DND-41 (cell line): ENCODE measurements around the gene WNK2.

Experiments
- ATAC-seq: fragments of 200-7000 bp; cut with Tn5 transposase; 3 replicates; pipeline ENCODE4 v1.9.1; 2021; ENCODE audit warnings: low read depth; ENCODE audit not compliant: insufficient read depth
- DNase-seq: peaks from one replicate; pipeline ENCODE4 v3.0.0-alpha.2; 2020
- H2AFZ ChIP-seq: 2 replicates; pipeline ENCODE4 v1.6.0; 2012; ENCODE audit warnings: low read depth, low read length
- H3K27ac ChIP-seq: 2 replicates; pipeline ENCODE4 v1.5.1; 2012; ENCODE audit warnings: low read length, inconsistent platforms
- H3K27me3 ChIP-seq: fragments of 200-600 bp; sonication (generic); 2 replicates; pipeline ENCODE4 v1.6.0; 2012; ENCODE audit warnings: low read length, mild to moderate bottlenecking, inconsistent platforms; ENCODE audit not compliant: insufficient read depth, poor library complexity
- H3K36me3 ChIP-seq: 2 replicates; pipeline ENCODE4 v1.5.1; 2012; ENCODE audit warnings: low read length, inconsistent platforms; ENCODE audit not compliant: insufficient read depth
- H3K4me1 ChIP-seq: 2 replicates; pipeline ENCODE4 v1.5.1; 2012; ENCODE audit warnings: mild to moderate bottlenecking, low read length; ENCODE audit not compliant: insufficient read depth
- H3K4me2 ChIP-seq: 2 replicates; pipeline ENCODE4 v1.6.0; 2012; ENCODE audit warnings: mild to moderate bottlenecking, moderate library complexity, low read length, inconsistent platforms; ENCODE audit not compliant: insufficient read depth
- H3K4me3 ChIP-seq, 2 experiments: fragments of 200-600 bp in 1 of 2; shearing (Covaris generic) in 1 of 2; 2 replicates each; pipeline ENCODE4 v1.5.1; 2012 to 2016; ENCODE audit warnings: inconsistent platforms in 2 of 2, low read length in 2 of 2, mild to moderate bottlenecking in 2 of 2, low read depth in 1 of 2, moderate library complexity in 1 of 2
- H3K79me2 ChIP-seq: 2 replicates; pipeline ENCODE4 v1.6.0; 2012; ENCODE audit warnings: low read length, inconsistent platforms; ENCODE audit not compliant: insufficient read depth
- H3K9ac ChIP-seq: 2 replicates; pipeline ENCODE4 v1.6.0; 2012; ENCODE audit warnings: low read depth, mild to moderate bottlenecking, inconsistent platforms, low read length, moderate library complexity
- H3K9me3 ChIP-seq: 2 replicates; pipeline ENCODE4 v1.5.1; 2012; ENCODE audit warnings: low read length, moderate library complexity, mild to moderate bottlenecking, inconsistent platforms; ENCODE audit not compliant: insufficient read depth, severe bottlenecking
- H4K20me1 ChIP-seq: 2 replicates; pipeline ENCODE4 v1.6.0; 2012; ENCODE audit warnings: low read length; ENCODE audit not compliant: insufficient read depth
- EZH2 ChIP-seq: IDR thresholded peaks from 3 replicates; pipeline ENCODE4 v1.6.1; 2012; ENCODE audit warnings: borderline replicate concordance, low read depth, mild to moderate bottlenecking, moderate library complexity, low read length, inconsistent platforms; ENCODE audit not compliant: severe bottlenecking
- TF ChIP-seq, protein P1 (sequence below): IDR thresholded peaks from 2 replicates; pipeline ENCODE4 v1.5.1; 2012; ENCODE audit warnings: borderline replicate concordance, low read length, moderate library complexity, mild to moderate bottlenecking; ENCODE audit not compliant: poor library complexity, severe bottlenecking; ENCODE audit errors: extremely low read depth

The WNK2 gene

DNA sequence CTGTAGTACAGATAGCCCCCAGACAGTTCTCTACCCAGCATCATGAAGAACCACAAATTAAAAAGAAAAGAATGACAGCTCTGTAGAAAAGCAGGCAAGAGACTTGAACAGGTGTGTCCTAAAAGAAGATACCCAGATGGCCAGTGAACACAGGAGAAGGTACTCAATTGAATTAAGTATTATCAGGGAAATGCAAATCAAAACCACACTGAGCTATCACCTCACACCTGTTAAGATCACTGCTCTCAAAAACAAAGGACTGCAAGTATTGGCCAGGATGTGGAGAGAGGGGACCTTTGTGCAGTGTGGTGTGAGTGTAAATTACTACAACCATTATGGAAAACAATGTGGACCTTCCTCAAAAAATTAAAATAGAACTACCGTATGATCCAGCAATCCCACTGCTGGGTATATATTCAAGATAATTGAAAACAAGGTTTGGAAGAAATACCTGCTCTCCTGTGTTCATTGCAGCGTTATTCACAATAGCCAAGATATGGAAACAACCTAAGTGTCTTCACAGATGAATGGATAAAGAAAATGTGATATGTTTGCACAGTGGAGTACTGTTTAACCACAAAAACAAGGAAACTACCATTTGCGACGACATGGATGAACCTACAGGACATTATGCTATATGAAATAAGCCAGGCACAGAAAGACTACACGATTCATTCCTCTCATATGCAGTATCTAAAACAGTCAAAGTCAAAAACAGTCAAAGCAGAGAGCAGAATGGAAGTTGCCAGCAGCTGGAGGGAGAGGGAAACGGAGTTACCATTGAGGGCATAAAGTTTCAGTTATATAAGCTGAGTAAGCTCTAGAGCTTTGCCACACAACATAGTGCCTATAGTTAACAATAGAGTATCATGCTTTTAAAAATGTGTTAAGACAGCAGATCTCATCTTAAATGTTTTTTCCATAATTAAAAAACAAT is 102.6 kb downstream of the WNK2 start:
- Histone ChIP-seq H3K79me2 (no peaks in the 10 kb centered on the region), H3K27ac (no peak overlapping the region), H4K20me1 (no peaks in the 10 kb centered on the region), H3K9me3 (no peaks in the 10 kb centered on the region), H3K4me1 (no peaks in the 10 kb centered on the region), H2AFZ (no peak overlapping the region), H3K27me3 (peaks cover 2% of the 10 kb centered on the region), H3K4me2 (no peak overlapping the region), H3K4me3 (no peak overlapping the region), H3K9ac (no peak overlapping the region), H3K36me3 (no peaks in the 10 kb centered on the region)
- ATAC-seq = no peak
- DNase-seq = no peak
- TF ChIP-seq EZH2 = no peak
- TF ChIP-seq, protein P1, sequence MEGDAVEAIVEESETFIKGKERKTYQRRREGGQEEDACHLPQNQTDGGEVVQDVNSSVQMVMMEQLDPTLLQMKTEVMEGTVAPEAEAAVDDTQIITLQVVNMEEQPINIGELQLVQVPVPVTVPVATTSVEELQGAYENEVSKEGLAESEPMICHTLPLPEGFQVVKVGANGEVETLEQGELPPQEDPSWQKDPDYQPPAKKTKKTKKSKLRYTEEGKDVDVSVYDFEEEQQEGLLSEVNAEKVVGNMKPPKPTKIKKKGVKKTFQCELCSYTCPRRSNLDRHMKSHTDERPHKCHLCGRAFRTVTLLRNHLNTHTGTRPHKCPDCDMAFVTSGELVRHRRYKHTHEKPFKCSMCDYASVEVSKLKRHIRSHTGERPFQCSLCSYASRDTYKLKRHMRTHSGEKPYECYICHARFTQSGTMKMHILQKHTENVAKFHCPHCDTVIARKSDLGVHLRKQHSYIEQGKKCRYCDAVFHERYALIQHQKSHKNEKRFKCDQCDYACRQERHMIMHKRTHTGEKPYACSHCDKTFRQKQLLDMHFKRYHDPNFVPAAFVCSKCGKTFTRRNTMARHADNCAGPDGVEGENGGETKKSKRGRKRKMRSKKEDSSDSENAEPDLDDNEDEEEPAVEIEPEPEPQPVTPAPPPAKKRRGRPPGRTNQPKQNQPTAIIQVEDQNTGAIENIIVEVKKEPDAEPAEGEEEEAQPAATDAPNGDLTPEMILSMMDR = no peak

DNA sequence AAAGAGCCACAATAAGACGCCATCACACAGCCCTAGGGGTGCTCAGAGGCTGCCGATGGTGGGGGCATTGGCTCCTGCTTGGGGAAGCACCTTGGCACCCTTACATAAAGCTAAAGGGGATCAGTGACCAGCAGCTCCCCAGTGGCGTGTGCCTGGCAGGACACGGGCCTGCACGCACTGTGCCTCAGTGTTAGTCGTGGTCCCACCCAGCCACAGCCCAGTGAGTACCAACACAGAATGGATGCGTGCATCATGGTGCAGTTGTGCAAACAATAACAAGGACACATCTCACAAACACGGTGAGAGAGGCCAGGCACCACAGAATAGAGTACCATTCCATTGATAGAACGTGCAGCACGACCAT is 103.2 kb downstream of the WNK2 start:
- no peak overlapping the region for H3K4me2 ChIP-seq
- peaks cover 2% of the 10 kb centered on the region for H3K27me3 ChIP-seq
- H3K4me1 ChIP-seq = no peaks in the 10 kb centered on the region
- H2AFZ ChIP-seq = no peak overlapping the region
- TF ChIP-seq, protein P1 = no peak
- TF ChIP-seq EZH2 = no peak
- H3K36me3 ChIP-seq = no peaks in the 10 kb centered on the region
- no peak for ATAC-seq
- no peak overlapping the region for H3K9ac ChIP-seq
- no peaks in the 10 kb centered on the region for H3K79me2 ChIP-seq
- no peaks in the 10 kb centered on the region for H4K20me1 ChIP-seq
- no peak overlapping the region for H3K27ac ChIP-seq
- H3K4me3 ChIP-seq = no peak overlapping the region
- no peaks in the 10 kb centered on the region for H3K9me3 ChIP-seq
- no peak for DNase-seq

DNA sequence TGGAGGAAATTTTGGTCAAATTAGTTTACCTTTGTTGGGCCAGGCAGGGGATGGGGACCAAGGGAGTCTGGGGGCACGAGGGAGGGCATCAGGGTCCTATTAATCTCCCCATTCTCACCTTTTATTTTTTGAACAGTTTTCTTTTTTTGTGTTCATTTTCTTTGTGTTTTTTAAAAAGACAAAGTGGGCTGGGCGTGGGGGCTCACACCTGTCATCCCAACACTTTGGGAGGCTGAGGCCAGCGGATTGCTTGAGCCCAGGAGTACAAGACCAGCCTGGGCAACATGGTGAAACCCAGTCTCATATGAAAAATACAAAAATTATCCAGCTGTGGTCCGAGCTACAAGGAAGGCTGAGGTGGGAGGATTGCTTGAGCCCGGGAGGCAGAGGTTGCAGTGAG is 103.7 kb downstream of the WNK2 start:
- no peak for TF ChIP-seq EZH2
- TF ChIP-seq, protein P1 = no peak
- no peaks in the 10 kb centered on the region for H3K36me3 ChIP-seq
- H3K9ac ChIP-seq = no peak overlapping the region
- no peak overlapping the region for H3K27ac ChIP-seq
- DNase-seq = no peak
- no peak overlapping the region for H3K4me3 ChIP-seq
- no peaks in the 10 kb centered on the region for H3K4me1 ChIP-seq
- no peak overlapping the region for H2AFZ ChIP-seq
- no peaks in the 10 kb centered on the region for H4K20me1 ChIP-seq
- H3K79me2 ChIP-seq = no peaks in the 10 kb centered on the region
- peaks cover 2% of the 10 kb centered on the region for H3K27me3 ChIP-seq
- no peaks in the 10 kb centered on the region for H3K9me3 ChIP-seq
- no peak for ATAC-seq
- no peak overlapping the region for H3K4me2 ChIP-seq
